Measurements from ENCODE around the gene EML1. TPM values are rescaled to one million over a fixed set of nuclear protein-coding genes. Genes with fewer than 3 reads are reported as not detected.
A peak's percentile ranks its signal among the peaks of the same experiment; 100 is the strongest.

Gene EML1
- total RNA-seq, 1 donor from 2014 or later = 34.5 TPM

- no peaks in the 10 kb centered on the region for H3K36me3 ChIP-seq
- H3K27me3 ChIP-seq (ENCODE audit: low read depth) = no peaks in the 10 kb centered on the region
- H3K27ac ChIP-seq = no peak overlapping the region
- no peak overlapping the region for H3K4me3 ChIP-seq
- H3K4me1 ChIP-seq = peaks cover 25% of the 10 kb centered on the region
- DNase-seq (no peak), ATAC-seq (no peak)
- TF ChIP-seq CTCF (IDR thresholded peaks at IDR 0.05) = no peak
- intact Hi-C loops (cut with DNase I) = no loop called here
- H3K9me3 ChIP-seq = no peaks in the 10 kb centered on the region
Measured at GRCh38 chr14:99806836-99807235, 13.6 kb downstream of the EML1 start.

- no peak for TF ChIP-seq CTCF (IDR thresholded peaks at IDR 0.05)
- DNase-seq = no peak
- no peaks in the 10 kb centered on the region for H3K9me3 ChIP-seq
- no peaks in the 10 kb centered on the region for H3K27me3 ChIP-seq (ENCODE audit: low read depth)
- no peak for ATAC-seq
- H3K27ac ChIP-seq = no peak overlapping the region
- intact Hi-C loops (cut with DNase I) = no loop called here
- H3K4me1 ChIP-seq = peaks cover 19% of the 10 kb centered on the region
- H3K4me3 ChIP-seq = no peak overlapping the region
- no peaks in the 10 kb centered on the region for H3K36me3 ChIP-seq
Measured at GRCh38 chr14:99807413-99808153, 14.4 kb downstream of the EML1 start.

GRCh38 chr14:99808154-99808505 is 14.9 kb downstream of the EML1 start:
- no peaks in the 10 kb centered on the region for H3K27me3 ChIP-seq (ENCODE audit: low read depth)
- no peak for ATAC-seq
- no peaks in the 10 kb centered on the region for H3K9me3 ChIP-seq
- H3K4me3 ChIP-seq = no peak overlapping the region
- H3K36me3 ChIP-seq = no peaks in the 10 kb centered on the region
- no peak for DNase-seq
- intact Hi-C loops (cut with DNase I) = no loop called here
- no peak for TF ChIP-seq CTCF (IDR thresholded peaks at IDR 0.05)
- peaks cover 15% of the 10 kb centered on the region for H3K4me1 ChIP-seq
- H3K27ac ChIP-seq = no peak overlapping the region

GRCh38 chr14:99808515-99808914 is 15.3 kb downstream of the EML1 start:
- H3K4me3 ChIP-seq = no peak overlapping the region
- TF ChIP-seq CTCF (IDR thresholded peaks at IDR 0.05) = no peak
- H3K4me1 ChIP-seq = peaks cover 15% of the 10 kb centered on the region
- no peaks in the 10 kb centered on the region for H3K36me3 ChIP-seq
- DNase-seq = no peak
- intact Hi-C loops (cut with DNase I) = no loop called here
- ATAC-seq = no peak
- no peaks in the 10 kb centered on the region for H3K9me3 ChIP-seq
- H3K27ac ChIP-seq = no peak overlapping the region
- no peaks in the 10 kb centered on the region for H3K27me3 ChIP-seq (ENCODE audit: low read depth)

GRCh38 chr14:99809360-99809759 is 16.1 kb downstream of the EML1 start:
- intact Hi-C loops (cut with DNase I) = no loop called here
- Histone ChIP-seq H3K27ac (no peak overlapping the region), H3K36me3 (no peaks in the 10 kb centered on the region), H3K9me3 (no peaks in the 10 kb centered on the region), H3K4me3 (no peak overlapping the region), H3K4me1 (peaks cover 15% of the 10 kb centered on the region), H3K27me3 (ENCODE audit: low read depth) (no peaks in the 10 kb centered on the region)
- peak; percentile 54 to 59 for ATAC-seq
- TF ChIP-seq CTCF (IDR thresholded peaks at IDR 0.05) = no peak
- no peak for DNase-seq
